Mesenchymal stem cell (in vitro differentiated cells and primary cell): ENCODE results near the gene MEF2A. TPM values are rescaled to one million over a fixed set of nuclear protein-coding genes. Genes with fewer than 3 reads are reported as not detected.

Experiments
- DNase-seq: peaks from one replicate; pipeline ENCODE4 v3.0.0-alpha.2; 2013
- H2AFZ ChIP-seq: one replicate; pipeline ENCODE4 v1.6.1; 2013; ENCODE audit warnings: low read depth, mild to moderate bottlenecking, control low read depth, inconsistent platforms, low read length, moderate library complexity
- H2AK5ac ChIP-seq: 2 replicates; pipeline ENCODE4 v1.6.1; 2013; ENCODE audit warnings: low read length, moderate library complexity, mild to moderate bottlenecking, inconsistent platforms; ENCODE audit not compliant: severe bottlenecking
- H2BK120ac ChIP-seq: one replicate; pipeline ENCODE4 v1.6.1; 2013; ENCODE audit warnings: low read depth, mild to moderate bottlenecking, inconsistent platforms, low read length, moderate library complexity
- H2BK12ac ChIP-seq, 2 experiments: one replicate each; pipeline ENCODE4 v1.6.1; 2013; ENCODE audit warnings: inconsistent platforms in 2 of 2, low read length in 2 of 2, mild to moderate bottlenecking in 2 of 2, moderate library complexity in 2 of 2, control low read depth in 1 of 2
- H2BK15ac ChIP-seq: one replicate; pipeline ENCODE4 v1.6.1; 2013; ENCODE audit warnings: mild to moderate bottlenecking, low read depth, inconsistent platforms; ENCODE audit not compliant: poor library complexity, severe bottlenecking
- H2BK5ac ChIP-seq: 2 replicates; pipeline ENCODE4 v1.6.1; 2013; ENCODE audit warnings: low read depth, mild to moderate bottlenecking, low read length, control low read depth, inconsistent platforms; ENCODE audit not compliant: poor library complexity, severe bottlenecking
- H3K14ac ChIP-seq, 2 experiments: one replicate each; pipeline ENCODE4 v1.6.1; 2013; ENCODE audit warnings: inconsistent platforms in 2 of 2, low read length in 2 of 2, control low read depth in 1 of 2, mild to moderate bottlenecking in 1 of 2, moderate library complexity in 1 of 2
- H3K18ac ChIP-seq, 2 experiments: one replicate each; pipeline ENCODE4 v1.6.1; 2013; ENCODE audit warnings: inconsistent platforms in 2 of 2, low read length in 2 of 2, control low read depth in 1 of 2, low read depth in 1 of 2, mild to moderate bottlenecking in 1 of 2
- H3K23ac ChIP-seq, 2 experiments: one replicate each; pipeline ENCODE4 v1.6.1; 2013; ENCODE audit warnings: inconsistent platforms in 2 of 2, low read length in 2 of 2, mild to moderate bottlenecking in 2 of 2, moderate library complexity in 2 of 2, control low read depth in 1 of 2
- H3K27ac ChIP-seq: 2 replicates; pipeline ENCODE4 v1.5.1; 2013; ENCODE audit warnings: mild to moderate bottlenecking, moderate library complexity, low read length, control low read depth, inconsistent platforms; ENCODE audit not compliant: poor library complexity, severe bottlenecking
- H3K27me3 ChIP-seq, 2 experiments: 2 replicates each; pipeline versions ENCODE4 v1.6.1 to v1.7.0; 2013; ENCODE audit warnings: low read length in 2 of 2, mild to moderate bottlenecking in 2 of 2, moderate library complexity in 2 of 2, control low read depth in 1 of 2, inconsistent platforms in 1 of 2; ENCODE audit not compliant: control insufficient read depth in 1 of 2, insufficient read depth in 1 of 2
- H3K36me3 ChIP-seq, 2 experiments: 2 replicates each; pipeline versions ENCODE4 v1.6.1 to v1.7.0; 2013; ENCODE audit warnings: low read length in 2 of 2, control low read depth in 1 of 2, inconsistent platforms in 1 of 2, low read depth in 1 of 2, mild to moderate bottlenecking in 1 of 2; ENCODE audit not compliant: insufficient read depth in 2 of 2, control insufficient read depth in 1 of 2
- H3K4ac ChIP-seq, 2 experiments: one replicate each; pipeline ENCODE4 v1.6.1; 2013; ENCODE audit warnings: inconsistent platforms in 2 of 2, low read length in 2 of 2, mild to moderate bottlenecking in 2 of 2, moderate library complexity in 2 of 2, control low read depth in 1 of 2, low read depth in 1 of 2
- H3K4me1 ChIP-seq: 2 replicates; pipeline ENCODE4 v1.6.1; 2013; ENCODE audit warnings: low read depth, low read length, control low read depth; ENCODE audit not compliant: control insufficient read depth, insufficient read depth
- H3K4me2 ChIP-seq: 2 replicates; pipeline ENCODE4 v1.6.1; 2013; ENCODE audit warnings: low read length, mild to moderate bottlenecking, inconsistent platforms; ENCODE audit not compliant: poor library complexity, severe bottlenecking
- H3K4me3 ChIP-seq, 2 experiments: 2 replicates each; pipeline versions ENCODE4 v1.5.1 to v1.7.0; 2013; ENCODE audit warnings: low read length in 2 of 2, mild to moderate bottlenecking in 2 of 2, control low read depth in 1 of 2, low read depth in 1 of 2; ENCODE audit not compliant: insufficient read depth in 1 of 2
- H3K79me1 ChIP-seq: replicated peaks from 2 replicates; pipeline ENCODE4 v1.6.1; 2013; ENCODE audit warnings: mild to moderate bottlenecking, control low read depth, low read length, inconsistent platforms; ENCODE audit not compliant: poor library complexity, severe bottlenecking
- H3K9ac ChIP-seq: 2 replicates; pipeline ENCODE4 v1.7.0; 2013; ENCODE audit warnings: mild to moderate bottlenecking, low read length, moderate library complexity
- H3K9me3 ChIP-seq: 2 replicates; pipeline ENCODE4 v1.7.0; 2013; ENCODE audit warnings: mild to moderate bottlenecking, low read length; ENCODE audit not compliant: control insufficient read depth
- H4K8ac ChIP-seq: one replicate; pipeline ENCODE4 v1.6.1; 2013; ENCODE audit warnings: inconsistent platforms, mild to moderate bottlenecking, low read length, moderate library complexity
- H4K91ac ChIP-seq: one replicate; pipeline ENCODE4 v1.6.1; 2013; ENCODE audit warnings: mild to moderate bottlenecking, low read length, inconsistent platforms
- WGBS: methylation state at CpG from one replicate; pipeline ENCODE4 v1.1.7; 2013; ENCODE audit warnings: mixed read lengths; 5-methylcytosine and 5-hydroxymethylcytosine counted together
- small RNA-seq: library from polyadenylated mRNA; stranded (forward); fragments of <200 nt; extraction: miRNeasy Mini kit (QIAGEN cat#:217004); gene quantifications from one replicate; pipeline ENCODE3, GENCODE V24; 2013; ENCODE audit warnings: low read depth

Gene MEF2A

GRCh38 chr15:99764522-99764921, 198.7 kb downstream of the MEF2A start:
- 33% methylated on average over 1 of the region's 3 CpGs for WGBS
- Histone ChIP-seq H3K4me3 (no peak overlapping the region), H2BK15ac (no peak overlapping the region), H2AK5ac (no peak overlapping the region), H3K23ac (no peak overlapping the region), H3K14ac (no peak overlapping the region), H2BK12ac (no peak overlapping the region), H3K18ac (no peak overlapping the region), H3K79me1 (no peaks in the 10 kb centered on the region), H3K27me3 (no peaks in the 10 kb centered on the region), H2AFZ (no peak overlapping the region), H4K8ac (no peak overlapping the region), H4K91ac (no peak overlapping the region), H2BK120ac (no peak overlapping the region), H3K4me1 (no peaks in the 10 kb centered on the region), H3K36me3 (no peaks in the 10 kb centered on the region), H2BK5ac (no peak overlapping the region), H3K9me3 (no peaks in the 10 kb centered on the region), H3K4ac (no peak overlapping the region), H3K27ac (no peak overlapping the region), H3K4me2 (no peak overlapping the region), H3K9ac (no peak overlapping the region)
- no peak for DNase-seq

Small RNAs within 50 kb of the gene (small RNA-seq; reads per million reads assigned to genes)
- not detected for gene RF00019
